ENCODE data around the gene AGAP5. TPM values are rescaled to one million over a fixed set of nuclear protein-coding genes. Genes with fewer than 3 reads are reported as not detected.
"Not testable (repeated sequence)": the region's sequence is repeated elsewhere in the genome, so short reads cannot be mapped to it uniquely, and the experiment has no call there.

AGAP5 gene
- total RNA-seq, 1 experiment from 2014 or later: 6.6 TPM

GRCh38 chr10:73668378-73668777 is 29.5 kb downstream of the AGAP5 start:
- H3K27ac ChIP-seq (ENCODE audit: low read length); intact Hi-C loops (cut with micrococcal nuclease; ENCODE audit: unreplicated experiment); CTCF ChIA-PET; H3K4me1 ChIP-seq (ENCODE audit: control insufficient read depth, insufficient read depth, low read length); H3K9me3 ChIP-seq (ENCODE audit: control insufficient read depth, insufficient read depth, low read depth, low read length); ATAC-seq; DNase-seq (ENCODE audit: low read depth, low spot score); in situ Hi-C loops (cut with HindIII; ENCODE audit: low pct_unique_long_range_greater_than_20kb, low sequenced_read_pairs); H3K27me3 ChIP-seq (ENCODE audit: control insufficient read depth, insufficient read depth, low read length); BruUV-seq (replicated peaks); H3K36me3 ChIP-seq (ENCODE audit: control insufficient read depth, insufficient read depth, low read length); H3K4me3 ChIP-seq (ENCODE audit: low read depth in 2 of 2, low read length in 2 of 2): not testable (repeated sequence)
- POLR2A ChIA-PET: interaction anchor here (0.7 kb wide), 1 partner anchor 16 kb away, joined by 3 read pairs; no protein-coding TSS in a partner anchor

- H3K4me3 ChIP-seq (ENCODE audit: low read depth in 2 of 2, low read length in 2 of 2); H3K36me3 ChIP-seq (ENCODE audit: control insufficient read depth, insufficient read depth, low read length); CTCF ChIA-PET; BruUV-seq (replicated peaks); DNase-seq (ENCODE audit: low read depth, low spot score); H3K9me3 ChIP-seq (ENCODE audit: control insufficient read depth, insufficient read depth, low read depth, low read length); POLR2A ChIA-PET; H3K27me3 ChIP-seq (ENCODE audit: control insufficient read depth, insufficient read depth, low read length); H3K4me1 ChIP-seq (ENCODE audit: control insufficient read depth, insufficient read depth, low read length); ATAC-seq; H3K27ac ChIP-seq (ENCODE audit: low read length); in situ Hi-C loops (cut with HindIII; ENCODE audit: low pct_unique_long_range_greater_than_20kb, low sequenced_read_pairs); intact Hi-C loops (cut with micrococcal nuclease; ENCODE audit: unreplicated experiment): not testable (repeated sequence)
Observed at GRCh38 chr10:73666153-73666809, 31.6 kb downstream of the AGAP5 start.

GRCh38 chr10:73665581-73665980 is 32.3 kb downstream of the AGAP5 start:
- in situ Hi-C loops (cut with HindIII; ENCODE audit: low pct_unique_long_range_greater_than_20kb, low sequenced_read_pairs); H3K4me3 ChIP-seq (ENCODE audit: low read depth in 2 of 2, low read length in 2 of 2); H3K36me3 ChIP-seq (ENCODE audit: control insufficient read depth, insufficient read depth, low read length); H3K4me1 ChIP-seq (ENCODE audit: control insufficient read depth, insufficient read depth, low read length); H3K9me3 ChIP-seq (ENCODE audit: control insufficient read depth, insufficient read depth, low read depth, low read length); POLR2A ChIA-PET; H3K27ac ChIP-seq (ENCODE audit: low read length); ATAC-seq; DNase-seq (ENCODE audit: low read depth, low spot score); H3K27me3 ChIP-seq (ENCODE audit: control insufficient read depth, insufficient read depth, low read length); BruUV-seq (replicated peaks); intact Hi-C loops (cut with micrococcal nuclease; ENCODE audit: unreplicated experiment); CTCF ChIA-PET: not testable (repeated sequence)

- in situ Hi-C loops (cut with HindIII; ENCODE audit: low pct_unique_long_range_greater_than_20kb, low sequenced_read_pairs); ATAC-seq; H3K27me3 ChIP-seq (ENCODE audit: control insufficient read depth, insufficient read depth, low read length); H3K36me3 ChIP-seq (ENCODE audit: control insufficient read depth, insufficient read depth, low read length); CTCF ChIA-PET; DNase-seq (ENCODE audit: low read depth, low spot score); intact Hi-C loops (cut with micrococcal nuclease; ENCODE audit: unreplicated experiment); BruUV-seq (replicated peaks); H3K4me3 ChIP-seq (ENCODE audit: low read depth in 2 of 2, low read length in 2 of 2); POLR2A ChIA-PET; H3K27ac ChIP-seq (ENCODE audit: low read length); H3K4me1 ChIP-seq (ENCODE audit: control insufficient read depth, insufficient read depth, low read length); H3K9me3 ChIP-seq (ENCODE audit: control insufficient read depth, insufficient read depth, low read depth, low read length): not testable (repeated sequence)
Observed at GRCh38 chr10:73664156-73665040, 33.5 kb downstream of the AGAP5 start.

- in situ Hi-C loops (cut with HindIII; ENCODE audit: low pct_unique_long_range_greater_than_20kb, low sequenced_read_pairs); H3K27ac ChIP-seq (ENCODE audit: low read length); intact Hi-C loops (cut with micrococcal nuclease; ENCODE audit: unreplicated experiment); H3K4me1 ChIP-seq (ENCODE audit: control insufficient read depth, insufficient read depth, low read length); H3K27me3 ChIP-seq (ENCODE audit: control insufficient read depth, insufficient read depth, low read length); DNase-seq (ENCODE audit: low read depth, low spot score); H3K9me3 ChIP-seq (ENCODE audit: control insufficient read depth, insufficient read depth, low read depth, low read length); H3K36me3 ChIP-seq (ENCODE audit: control insufficient read depth, insufficient read depth, low read length); CTCF ChIA-PET; ATAC-seq; BruUV-seq (replicated peaks); H3K4me3 ChIP-seq (ENCODE audit: low read depth in 2 of 2, low read length in 2 of 2); POLR2A ChIA-PET: not testable (repeated sequence)
Observed at GRCh38 chr10:73663621-73664020, 34.3 kb downstream of the AGAP5 start.

GRCh38 chr10:73662705-73663104 is 35.2 kb downstream of the AGAP5 start:
- H3K27me3 ChIP-seq (ENCODE audit: control insufficient read depth, insufficient read depth, low read length); DNase-seq (ENCODE audit: low read depth, low spot score); H3K4me1 ChIP-seq (ENCODE audit: control insufficient read depth, insufficient read depth, low read length); CTCF ChIA-PET; in situ Hi-C loops (cut with HindIII; ENCODE audit: low pct_unique_long_range_greater_than_20kb, low sequenced_read_pairs); H3K27ac ChIP-seq (ENCODE audit: low read length); H3K9me3 ChIP-seq (ENCODE audit: control insufficient read depth, insufficient read depth, low read depth, low read length); H3K4me3 ChIP-seq (ENCODE audit: low read depth in 2 of 2, low read length in 2 of 2); intact Hi-C loops (cut with micrococcal nuclease; ENCODE audit: unreplicated experiment); POLR2A ChIA-PET; ATAC-seq; H3K36me3 ChIP-seq (ENCODE audit: control insufficient read depth, insufficient read depth, low read length); BruUV-seq (replicated peaks): not testable (repeated sequence)

All from Panc1 (cell line).